Liver (tissue), 9 donors: ENCODE data around the gene CCDC137. TPM values are rescaled to one million over a fixed set of nuclear protein-coding genes. Genes with fewer than 3 reads are reported as not detected.
"Not testable (repeated sequence)": the region's sequence is repeated elsewhere in the genome, so short reads cannot be mapped to it uniquely, and the experiment has no call there.

Experiments used
- DNase-seq: peaks from one replicate; pipeline ENCODE4 v3.0.0-alpha.2; 2017; ENCODE audit warnings: low spot score
- H3K27ac ChIP-seq, 2 donors: one replicate each; pipeline ENCODE4 v1.7.0; 2013; ENCODE audit warnings: inconsistent platforms in 2 of 2, low read length in 2 of 2, control low read depth in 1 of 2, low read depth in 1 of 2, mild to moderate bottlenecking in 1 of 2
- H3K27me3 ChIP-seq, 4 donors: one replicate each; pipeline versions ENCODE4 v1.6.1 to v1.7.0; 2013; ENCODE audit warnings: low read length in 3 of 4, inconsistent platforms in 1 of 4, mild to moderate bottlenecking in 1 of 4, moderate library complexity in 1 of 4; ENCODE audit not compliant: control insufficient read depth in 4 of 4, insufficient read depth in 4 of 4
- H3K36me3 ChIP-seq, 4 donors: one replicate each; pipeline versions ENCODE4 v1.6.1 to v1.7.0; 2013; ENCODE audit warnings: low read length in 3 of 4, mild to moderate bottlenecking in 3 of 4, low read depth in 1 of 4, moderate library complexity in 1 of 4; ENCODE audit not compliant: control insufficient read depth in 4 of 4, insufficient read depth in 3 of 4
- H3K4me1 ChIP-seq, 4 donors: one replicate each; pipeline versions ENCODE4 v1.6.1 to v1.7.0; 2013; ENCODE audit warnings: low read length in 3 of 4, mild to moderate bottlenecking in 3 of 4, moderate library complexity in 1 of 4; ENCODE audit not compliant: control insufficient read depth in 4 of 4, insufficient read depth in 4 of 4
- H3K4me3 ChIP-seq, 3 donors: one replicate each; pipeline versions ENCODE4 v1.6.1 to v1.7.0; 2013; ENCODE audit warnings: low read length in 3 of 3, control low read depth in 1 of 3, low read depth in 1 of 3, mild to moderate bottlenecking in 1 of 3
- H3K9ac ChIP-seq, 2 donors: one replicate each; pipeline ENCODE4 v1.7.0; 2013; ENCODE audit warnings: low read length in 2 of 2, mild to moderate bottlenecking in 2 of 2, moderate library complexity in 2 of 2, control low read depth in 1 of 2, low read depth in 1 of 2
- H3K9me3 ChIP-seq, 4 donors: one replicate each; pipeline versions ENCODE4 v1.6.1 to v1.7.0; 2013; ENCODE audit warnings: low read length in 3 of 4; ENCODE audit not compliant: control insufficient read depth in 4 of 4
- ATF3 ChIP-seq: IDR thresholded peaks from 2 replicates; pipeline ENCODE4 v1.6.1; 2016; ENCODE audit warnings: antibody characterized with exemption
- CTCF ChIP-seq: fragments of 150-350 bp; IDR thresholded peaks from 2 replicates; pipeline ENCODE4 v1.5.1; 2017; ENCODE audit warnings: improper control_type of control experiment, low read depth, low read length; ENCODE audit not compliant: missing input control
- EGR1 ChIP-seq, 2 donors: IDR thresholded peaks; 2 replicates each; pipeline ENCODE4 v1.6.1; 2016 to 2018; ENCODE audit warnings: antibody characterized with exemption in 2 of 2, low read depth in 2 of 2
- FOXA1 ChIP-seq: IDR thresholded peaks from 2 replicates; pipeline ENCODE4 v1.6.1; 2016; ENCODE audit warnings: antibody characterized with exemption
- FOXA2 ChIP-seq: IDR thresholded peaks from 2 replicates; pipeline ENCODE4 v1.6.1; 2016; ENCODE audit warnings: antibody characterized with exemption
- GABPA ChIP-seq, 2 donors: IDR thresholded peaks in 1 of 2; conservative IDR thresholded peaks in 1 of 2; 2 replicates each; pipeline ENCODE4 v1.6.1; 2016; ENCODE audit warnings: antibody characterized with exemption in 2 of 2, mild to moderate bottlenecking in 1 of 2, moderate library complexity in 1 of 2
- HNF4A ChIP-seq, 2 donors: conservative IDR thresholded peaks; 2 replicates each; pipeline ENCODE4 v1.6.1; 2016; ENCODE audit warnings: antibody characterized with exemption in 2 of 2, mild to moderate bottlenecking in 2 of 2
- JUND ChIP-seq, 2 donors: IDR thresholded peaks; 2 replicates each; pipeline ENCODE4 v1.6.1; 2016; ENCODE audit warnings: antibody characterized with exemption in 2 of 2
- NR2F2 ChIP-seq: IDR thresholded peaks from 2 replicates; pipeline ENCODE4 v1.6.1; 2016; ENCODE audit warnings: antibody characterized with exemption
- RAD21 ChIP-seq, 2 donors: IDR thresholded peaks; 2 replicates each; pipeline ENCODE4 v1.6.1; 2016; ENCODE audit warnings: antibody characterized with exemption in 2 of 2, mild to moderate bottlenecking in 2 of 2
- RXRA ChIP-seq, 2 donors: IDR thresholded peaks; 2 replicates each; pipeline ENCODE4 v1.6.1; 2017 to 2018; ENCODE audit warnings: antibody characterized with exemption in 2 of 2, mild to moderate bottlenecking in 1 of 2
- SP1 ChIP-seq: IDR thresholded peaks from 2 replicates; pipeline ENCODE4 v1.6.1; 2018; ENCODE audit warnings: antibody characterized with exemption, mild to moderate bottlenecking
- TAF1 ChIP-seq: conservative IDR thresholded peaks from 2 replicates; pipeline ENCODE4 v1.6.1; 2016; ENCODE audit warnings: antibody characterized with exemption, mild to moderate bottlenecking
- ZBTB33 ChIP-seq: IDR thresholded peaks from 2 replicates; pipeline ENCODE4 v1.6.1; 2016; ENCODE audit warnings: antibody characterized with exemption
- WGBS: extraction: QIAGEN DNeasy Blood & Tissue Kit; methylation state at CpG from one replicate; pipeline ENCODE4 v1.1.7; 2013; 5-methylcytosine and 5-hydroxymethylcytosine counted together
- polyA plus RNA-seq, 2 donors: library from polyadenylated mRNA; stranded (reverse) in 1 of 2; unstranded in 1 of 2; fragments of 200-250 nt in 1 of 2; fragments of >200 nt in 1 of 2; fragmentation: Nextera tagmentation in 1 of 2; extraction: Ambion mirVana in 1 of 2; gene quantifications; one replicate each; pipeline versions ENCODE4 v1.2.1 to v1.2.3, GENCODE V29; 2013 to 2015
- total RNA-seq, 2 donors: library from RNA; depleted of rRNA; stranded (reverse); fragments of >200 nt; gene quantifications; one replicate each; pipeline ENCODE4 v1.2.3, GENCODE V29; 2014
- TF ChIP-seq, protein P1 (sequence below): IDR thresholded peaks from 2 replicates; pipeline ENCODE4 v1.6.1; 2016; ENCODE audit warnings: antibody characterized with exemption
- TF ChIP-seq, protein P2 (sequence below): IDR thresholded peaks from 2 replicates; pipeline ENCODE4 v1.6.1; 2016; ENCODE audit warnings: antibody characterized with exemption, mild to moderate bottlenecking
- donor health status: healthy.
- donor health status: healthy.
- donor health status: healthy.
- donor health status: healthy.
- donor health status: healthy.

The CCDC137 gene
- total and polyA plus RNA-seq, 4 donors, result 4.3 to 6.9 (median 5.2) TPM

DNA sequence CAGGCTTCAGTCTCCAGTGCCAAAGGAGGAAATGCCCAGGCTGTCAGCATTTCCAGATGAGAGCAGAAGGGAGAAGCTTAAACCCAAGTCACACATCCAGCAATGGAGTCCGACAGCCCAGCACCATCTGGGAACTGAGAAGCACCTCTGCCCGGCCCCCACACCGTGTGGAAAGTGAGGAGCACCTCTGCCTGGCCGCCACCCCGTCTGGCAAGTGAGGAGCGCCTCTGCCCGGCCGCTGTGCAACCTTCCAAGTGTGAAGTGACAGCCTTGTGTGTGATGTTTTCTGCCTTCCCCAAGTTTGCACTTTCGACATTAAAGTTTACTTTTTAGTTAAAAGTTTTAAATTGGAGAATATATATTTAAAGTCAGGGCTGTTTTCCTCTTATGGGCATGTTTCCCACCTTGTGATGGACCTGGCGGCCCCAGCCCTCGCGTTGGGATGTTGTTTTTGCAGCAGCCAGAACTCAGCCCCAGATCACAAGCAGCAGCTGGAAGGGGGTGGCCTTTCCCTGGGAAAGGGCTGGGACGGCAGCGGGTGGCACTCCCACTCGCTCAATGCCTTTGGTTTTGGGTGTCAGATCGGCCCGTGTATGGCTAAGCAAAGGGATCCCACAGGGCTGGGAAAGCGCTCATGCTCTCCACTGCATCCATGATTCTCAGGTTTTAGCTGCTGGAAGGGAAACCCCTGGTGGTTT, 7.2 kb downstream of the CCDC137 start:
- H3K9ac ChIP-seq, result no peak overlapping the region
- H3K27me3 ChIP-seq, result no peaks in the 10 kb centered on the region
- peaks cover 10 to 43% (median 19%) of the 10 kb centered on the region in 4 donors for H3K36me3 ChIP-seq
- no peak overlapping the region for H3K27ac ChIP-seq
- TF ChIP-seq TAF1, result no peak
- no peak for TF ChIP-seq HNF4A (conservative IDR thresholded peaks at IDR 0.05)
- TF ChIP-seq, protein P1, sequence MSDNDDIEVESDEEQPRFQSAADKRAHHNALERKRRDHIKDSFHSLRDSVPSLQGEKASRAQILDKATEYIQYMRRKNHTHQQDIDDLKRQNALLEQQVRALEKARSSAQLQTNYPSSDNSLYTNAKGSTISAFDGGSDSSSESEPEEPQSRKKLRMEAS, result no peak
- TF ChIP-seq JUND (IDR thresholded peaks at IDR 0.05), result no peak
- no peak for TF ChIP-seq FOXA1
- TF ChIP-seq RXRA (IDR thresholded peaks at IDR 0.05), result no peak
- TF ChIP-seq ATF3, result no peak
- WGBS, result 88% methylated on average over 18 of the region's 18 CpGs
- no peaks in the 10 kb centered on the region for H3K9me3 ChIP-seq
- no peak for DNase-seq
- H3K4me3 ChIP-seq, result no peak overlapping the region
- peaks cover 0 to 3% (median 0%) of the 10 kb centered on the region in 4 donors for H3K4me1 ChIP-seq

DNA sequence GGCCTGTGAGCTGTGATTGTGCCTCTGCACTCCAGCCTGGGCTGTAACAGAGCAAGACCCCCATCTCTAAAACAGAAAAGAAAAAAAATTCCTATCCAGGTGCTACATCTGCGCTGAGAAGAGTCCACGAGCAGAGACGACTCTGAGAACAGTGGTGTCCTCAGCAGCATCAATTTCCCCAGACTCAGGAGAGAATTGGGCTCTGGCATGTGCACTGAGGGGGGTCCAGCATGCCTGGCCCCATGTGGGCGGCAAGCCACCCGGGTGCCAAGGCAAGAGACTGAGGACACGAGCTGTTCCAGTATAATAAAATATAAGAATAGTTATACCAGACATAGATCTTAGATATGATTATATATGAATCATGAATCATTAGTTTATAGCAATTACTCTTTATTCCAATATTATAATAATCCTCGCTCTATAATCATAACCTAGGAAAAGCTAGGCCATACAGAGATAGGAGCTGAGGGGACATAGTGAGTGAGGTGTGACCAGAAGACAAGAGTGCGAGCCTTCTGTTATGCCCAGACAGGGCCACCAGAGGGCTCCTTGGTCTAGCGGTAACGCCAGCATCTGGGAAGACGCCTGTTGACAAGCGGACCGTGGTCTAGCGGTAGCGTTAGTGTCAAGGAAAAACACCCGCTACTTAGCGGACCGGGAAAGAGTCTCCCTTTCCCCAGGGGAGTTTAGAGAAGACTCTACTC, 9.1 kb downstream of the CCDC137 start:
- WGBS, result 36% methylated on average over 18 of the region's 18 CpGs
- H3K9me3 ChIP-seq, H3K9ac ChIP-seq, DNase-seq, H3K4me3 ChIP-seq, H3K27ac ChIP-seq, H3K27me3 ChIP-seq: not testable (repeated sequence)
- TF ChIP-seq RAD21 (IDR thresholded peaks at IDR 0.05) (peak; percentile 66 to 74), CTCF (peak; percentile 40)
- H3K4me1 ChIP-seq, result peaks cover 6 to 17% (median 9%) of the 10 kb centered on the region in 4 donors
- H3K36me3 ChIP-seq, result peaks cover 10 to 33% (median 14%) of the 10 kb centered on the region in 4 donors

GRCh38 chr17:81676906-81677305, 10.4 kb downstream of the CCDC137 start:
- no peaks in the 10 kb centered on the region for H3K27me3 ChIP-seq
- WGBS, result 82% methylated on average over 17 of the region's 17 CpGs
- no peak overlapping the region for H3K9ac ChIP-seq
- no peak overlapping the region for H3K4me3 ChIP-seq
- H3K4me1 ChIP-seq, result peaks cover 6 to 28% (median 18%) of the 10 kb centered on the region in 4 donors
- H3K27ac ChIP-seq, result no peak overlapping the region
- DNase-seq, result no peak
- TF ChIP-seq ZBTB33 (no peak), FOXA2 (no peak), GABPA (IDR thresholded peaks at IDR 0.05 in 1 of 2, conservative IDR thresholded peaks at IDR 0.05 in 1 of 2) (no peak), SP1 (no peak), NR2F2 (no peak), EGR1 (IDR thresholded peaks at IDR 0.05; ENCODE audit: low read depth in 2 of 2) (no peak), RXRA (IDR thresholded peaks at IDR 0.05) (no peak), HNF4A (conservative IDR thresholded peaks at IDR 0.05) (no peak), ATF3 (no peak)
- TF ChIP-seq, protein P2, sequence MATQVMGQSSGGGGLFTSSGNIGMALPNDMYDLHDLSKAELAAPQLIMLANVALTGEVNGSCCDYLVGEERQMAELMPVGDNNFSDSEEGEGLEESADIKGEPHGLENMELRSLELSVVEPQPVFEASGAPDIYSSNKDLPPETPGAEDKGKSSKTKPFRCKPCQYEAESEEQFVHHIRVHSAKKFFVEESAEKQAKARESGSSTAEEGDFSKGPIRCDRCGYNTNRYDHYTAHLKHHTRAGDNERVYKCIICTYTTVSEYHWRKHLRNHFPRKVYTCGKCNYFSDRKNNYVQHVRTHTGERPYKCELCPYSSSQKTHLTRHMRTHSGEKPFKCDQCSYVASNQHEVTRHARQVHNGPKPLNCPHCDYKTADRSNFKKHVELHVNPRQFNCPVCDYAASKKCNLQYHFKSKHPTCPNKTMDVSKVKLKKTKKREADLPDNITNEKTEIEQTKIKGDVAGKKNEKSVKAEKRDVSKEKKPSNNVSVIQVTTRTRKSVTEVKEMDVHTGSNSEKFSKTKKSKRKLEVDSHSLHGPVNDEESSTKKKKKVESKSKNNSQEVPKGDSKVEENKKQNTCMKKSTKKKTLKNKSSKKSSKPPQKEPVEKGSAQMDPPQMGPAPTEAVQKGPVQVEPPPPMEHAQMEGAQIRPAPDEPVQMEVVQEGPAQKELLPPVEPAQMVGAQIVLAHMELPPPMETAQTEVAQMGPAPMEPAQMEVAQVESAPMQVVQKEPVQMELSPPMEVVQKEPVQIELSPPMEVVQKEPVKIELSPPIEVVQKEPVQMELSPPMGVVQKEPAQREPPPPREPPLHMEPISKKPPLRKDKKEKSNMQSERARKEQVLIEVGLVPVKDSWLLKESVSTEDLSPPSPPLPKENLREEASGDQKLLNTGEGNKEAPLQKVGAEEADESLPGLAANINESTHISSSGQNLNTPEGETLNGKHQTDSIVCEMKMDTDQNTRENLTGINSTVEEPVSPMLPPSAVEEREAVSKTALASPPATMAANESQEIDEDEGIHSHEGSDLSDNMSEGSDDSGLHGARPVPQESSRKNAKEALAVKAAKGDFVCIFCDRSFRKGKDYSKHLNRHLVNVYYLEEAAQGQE, result no peak
- peaks cover 7 to 24% (median 12%) of the 10 kb centered on the region in 4 donors for H3K36me3 ChIP-seq
- no peaks in the 10 kb centered on the region for H3K9me3 ChIP-seq
